Endometrial microvascular endothelial cells (primary cell): ENCODE measurements around the gene COL9A3. TPM values are rescaled to one million over a fixed set of nuclear protein-coding genes. Genes with fewer than 3 reads are reported as not detected.

Experiments used
- in situ Hi-C: cut with HindIII; loops from 2 replicates; pipeline ENCODE4 v1.10.0; 2017; ENCODE audit warnings: low sequenced_read_pairs, low pct_unique_long_range_greater_than_20kb; ENCODE audit errors: inconsistent ontology term
- total RNA-seq: library from RNA; depleted of rRNA; stranded (reverse); fragments of >200 nt; gene quantifications from one replicate; pipeline ENCODE4 v1.2.3, GENCODE V29; 2015; ENCODE audit errors: inconsistent ontology term

Gene COL9A3
- total RNA-seq, 1 donor from 2014 or later, result not detected

DNA sequence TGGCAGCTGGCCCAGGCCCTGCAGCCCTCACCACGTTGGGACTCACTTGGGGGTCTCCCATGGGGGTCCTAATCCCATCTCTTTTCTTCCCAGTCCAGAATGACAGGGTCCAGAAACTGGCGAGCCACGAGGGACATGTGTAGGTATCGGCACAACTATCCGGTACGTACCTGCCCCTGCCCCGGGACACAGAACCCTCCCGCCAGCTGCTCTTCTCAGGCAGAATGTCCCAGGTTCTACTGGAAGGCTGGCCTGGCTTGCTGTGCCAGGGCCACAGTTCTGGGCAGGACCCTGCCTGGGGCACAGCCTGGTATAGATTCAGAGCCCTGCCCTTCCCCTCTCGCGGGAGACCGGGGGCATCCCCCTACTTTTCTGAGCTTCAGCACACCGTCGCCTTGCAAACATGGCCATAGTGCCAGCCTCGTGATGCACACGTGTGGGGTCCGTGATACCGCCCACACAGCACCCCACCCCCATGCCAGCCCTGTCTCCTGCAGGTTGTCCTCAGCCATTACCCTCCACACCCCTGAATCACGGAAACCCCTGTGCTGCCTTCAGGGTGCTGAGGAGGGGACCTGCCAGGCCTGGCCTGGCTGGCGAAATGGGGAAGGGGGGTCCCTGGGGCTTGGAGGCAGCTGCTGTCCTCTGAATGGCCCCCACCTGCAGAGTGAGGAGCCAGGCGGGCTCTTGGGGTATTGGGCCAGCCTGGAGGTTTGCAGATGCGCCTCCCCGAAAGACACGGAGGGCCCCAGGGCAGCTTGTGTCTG is 9.2 kb upstream of the COL9A3 start:
- in situ Hi-C loops, result no loop called here

DNA sequence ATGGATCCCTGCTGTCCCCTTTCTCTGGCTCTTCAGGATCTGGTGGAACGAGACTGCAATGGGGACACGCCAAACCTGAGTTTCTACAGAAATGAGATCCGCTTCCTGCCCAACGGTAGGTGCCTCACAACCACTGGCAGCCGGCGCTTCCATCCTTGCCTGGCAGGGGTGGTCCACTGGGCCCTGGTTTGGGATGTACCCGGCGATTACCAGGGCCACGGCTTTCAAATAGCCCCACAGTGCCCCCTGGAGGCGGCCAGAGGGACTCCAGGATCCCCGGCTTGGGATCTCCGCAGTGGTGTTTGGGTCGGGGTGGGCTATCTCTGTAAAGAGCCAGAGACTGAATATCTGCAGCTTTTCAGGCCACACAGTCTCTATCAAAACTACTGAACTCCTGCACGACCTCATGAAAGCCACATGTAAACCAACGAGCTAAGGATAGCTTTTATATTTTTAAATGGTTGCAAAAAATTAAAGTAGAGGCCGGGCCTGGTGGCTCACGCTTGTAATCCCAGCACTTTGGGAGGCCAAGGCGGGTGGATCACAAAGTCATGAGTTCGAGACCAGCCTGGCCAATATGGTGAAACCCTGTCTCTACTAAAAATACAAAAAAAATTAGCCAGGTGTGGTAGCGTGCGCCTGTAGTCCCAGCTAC is 8.5 kb upstream of the COL9A3 start:
- in situ Hi-C loops, result no loop called here

DNA sequence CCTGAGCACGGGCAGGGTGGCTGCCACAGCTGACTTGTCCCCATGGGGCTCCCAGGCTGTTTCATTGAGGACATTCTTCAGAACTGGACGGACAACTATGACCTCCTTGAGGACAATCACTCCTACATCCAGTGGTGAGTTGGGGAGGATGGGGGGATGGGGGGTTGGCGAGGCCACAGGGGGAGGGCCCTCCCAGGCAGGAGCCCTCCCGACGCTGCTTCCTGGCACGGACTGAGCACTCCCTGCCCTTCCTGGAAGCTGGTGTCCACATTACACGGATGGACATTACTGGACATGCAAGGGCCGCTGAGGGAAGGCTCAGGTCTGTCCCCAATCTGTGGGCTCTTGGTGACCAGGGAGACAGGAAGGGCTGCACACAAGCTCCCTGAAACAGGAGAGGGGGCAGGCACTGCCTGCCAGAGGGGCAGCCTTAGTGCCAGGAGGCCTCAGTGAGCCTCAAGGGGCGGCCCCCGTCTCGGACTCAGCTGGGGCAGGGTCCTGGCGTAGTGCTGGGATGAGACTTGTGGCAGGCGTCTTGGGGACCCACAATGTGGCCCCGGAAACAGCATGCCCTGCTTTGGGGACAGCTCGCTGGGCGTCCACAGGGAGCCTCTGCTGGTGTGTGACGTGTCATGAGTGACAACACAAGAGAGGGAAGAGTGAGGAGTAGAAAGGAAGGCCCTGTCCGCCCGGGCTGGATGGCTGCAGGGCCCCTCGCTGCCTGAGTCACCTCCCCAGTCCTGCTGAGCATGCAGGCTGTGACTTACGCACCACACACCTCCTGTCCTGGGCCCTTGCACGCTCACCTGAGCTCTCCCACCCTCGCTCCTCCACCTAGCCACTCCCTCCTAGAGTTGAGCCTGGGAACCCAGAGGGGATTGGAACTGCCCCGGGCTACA is 7.1 kb upstream of the COL9A3 start:
- in situ Hi-C loops, result no loop called here

DNA sequence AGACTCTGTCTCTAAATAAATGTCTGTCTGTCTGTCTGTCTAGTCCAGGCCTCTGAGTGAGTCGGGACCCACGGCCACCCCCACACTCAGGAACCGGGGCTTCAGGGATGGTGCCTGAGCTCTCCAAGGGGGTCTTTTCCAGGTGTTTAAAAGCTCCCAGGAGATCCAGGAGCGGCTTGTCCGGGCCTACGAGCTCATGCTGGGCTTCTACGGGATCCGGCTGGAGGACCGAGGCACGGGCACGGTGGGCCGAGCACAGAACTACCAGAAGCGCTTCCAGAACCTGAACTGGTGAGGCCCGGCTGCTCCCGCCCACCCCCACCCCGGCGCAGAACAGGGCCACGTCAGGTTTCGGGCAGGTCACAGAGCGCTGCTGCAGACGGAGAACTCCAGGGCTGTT is 5.5 kb upstream of the COL9A3 start:
- in situ Hi-C loops, result no loop called here

DNA sequence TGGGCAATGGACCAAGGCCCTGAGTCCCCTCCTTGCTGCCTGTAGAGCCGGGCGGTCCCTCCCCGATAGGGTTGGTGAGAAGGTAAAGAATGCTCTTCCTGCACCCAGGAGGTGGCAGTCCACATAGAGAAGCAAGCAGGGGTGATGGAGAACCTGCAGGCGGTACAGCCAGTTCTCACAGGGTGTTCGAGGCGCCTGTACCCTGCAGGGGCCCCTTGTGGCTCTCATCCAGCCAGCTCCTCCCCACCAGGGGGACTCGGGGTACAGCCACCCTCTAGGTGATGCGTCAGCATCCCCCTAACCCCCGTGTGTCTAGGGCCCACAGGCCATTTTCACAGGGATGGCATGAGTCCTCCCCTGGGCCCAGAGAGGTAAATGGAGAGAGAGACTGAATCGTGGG is 5.1 kb upstream of the COL9A3 start:
- in situ Hi-C loops, result no loop called here

DNA sequence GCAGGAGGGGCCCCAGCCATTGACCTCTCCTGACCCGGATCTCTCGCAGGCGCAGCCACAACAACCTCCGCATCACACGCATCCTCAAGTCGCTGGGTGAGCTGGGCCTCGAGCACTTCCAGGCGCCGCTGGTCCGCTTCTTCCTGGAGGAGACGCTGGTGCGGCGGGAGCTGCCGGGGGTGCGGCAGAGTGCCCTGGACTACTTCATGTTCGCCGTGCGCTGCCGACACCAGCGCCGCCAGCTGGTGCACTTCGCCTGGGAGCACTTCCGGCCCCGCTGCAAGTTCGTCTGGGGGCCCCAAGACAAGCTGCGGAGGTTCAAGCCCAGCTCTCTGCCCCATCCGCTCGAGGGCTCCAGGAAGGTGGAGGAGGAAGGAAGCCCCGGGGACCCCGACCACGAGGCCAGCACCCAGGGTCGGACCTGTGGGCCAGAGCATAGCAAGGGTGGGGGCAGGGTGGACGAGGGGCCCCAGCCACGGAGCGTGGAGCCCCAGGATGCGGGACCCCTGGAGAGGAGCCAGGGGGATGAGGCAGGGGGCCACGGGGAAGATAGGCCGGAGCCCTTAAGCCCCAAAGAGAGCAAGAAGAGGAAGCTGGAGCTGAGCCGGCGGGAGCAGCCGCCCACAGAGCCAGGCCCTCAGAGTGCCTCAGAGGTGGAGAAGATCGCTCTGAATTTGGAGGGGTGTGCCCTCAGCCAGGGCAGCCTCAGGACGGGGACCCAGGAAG is 4.5 kb upstream of the COL9A3 start:
- in situ Hi-C loops, result no loop called here

DNA sequence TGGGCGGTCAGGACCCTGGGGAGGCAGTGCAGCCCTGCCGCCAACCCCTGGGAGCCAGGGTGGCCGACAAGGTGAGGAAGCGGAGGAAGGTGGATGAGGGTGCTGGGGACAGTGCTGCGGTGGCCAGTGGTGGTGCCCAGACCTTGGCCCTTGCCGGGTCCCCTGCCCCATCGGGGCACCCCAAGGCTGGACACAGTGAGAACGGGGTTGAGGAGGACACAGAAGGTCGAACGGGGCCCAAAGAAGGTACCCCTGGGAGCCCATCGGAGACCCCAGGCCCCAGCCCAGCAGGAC is 4.0 kb upstream of the COL9A3 start:
- in situ Hi-C loops, result no loop called here

DNA sequence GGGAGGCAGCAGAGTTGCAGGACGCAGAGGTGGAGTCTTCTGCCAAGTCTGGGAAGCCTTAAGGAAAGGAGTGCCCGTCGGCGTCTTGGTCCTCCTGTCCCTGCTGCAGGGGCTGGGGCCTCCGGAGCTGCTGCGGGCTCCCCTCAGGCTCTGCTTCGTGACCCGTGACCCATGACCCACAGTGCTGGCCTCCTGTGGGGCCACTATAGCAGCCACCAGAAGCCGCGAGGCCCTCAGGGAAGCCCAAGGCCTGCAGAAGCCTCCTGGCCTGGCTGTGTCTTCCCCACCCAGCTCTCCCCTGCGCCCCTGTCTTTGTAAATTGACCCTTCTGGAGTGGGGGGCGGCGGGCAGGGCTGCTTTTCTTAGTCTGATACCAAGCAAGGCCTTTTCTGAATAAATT is 3.3 kb upstream of the COL9A3 start:
- in situ Hi-C loops, result no loop called here

DNA sequence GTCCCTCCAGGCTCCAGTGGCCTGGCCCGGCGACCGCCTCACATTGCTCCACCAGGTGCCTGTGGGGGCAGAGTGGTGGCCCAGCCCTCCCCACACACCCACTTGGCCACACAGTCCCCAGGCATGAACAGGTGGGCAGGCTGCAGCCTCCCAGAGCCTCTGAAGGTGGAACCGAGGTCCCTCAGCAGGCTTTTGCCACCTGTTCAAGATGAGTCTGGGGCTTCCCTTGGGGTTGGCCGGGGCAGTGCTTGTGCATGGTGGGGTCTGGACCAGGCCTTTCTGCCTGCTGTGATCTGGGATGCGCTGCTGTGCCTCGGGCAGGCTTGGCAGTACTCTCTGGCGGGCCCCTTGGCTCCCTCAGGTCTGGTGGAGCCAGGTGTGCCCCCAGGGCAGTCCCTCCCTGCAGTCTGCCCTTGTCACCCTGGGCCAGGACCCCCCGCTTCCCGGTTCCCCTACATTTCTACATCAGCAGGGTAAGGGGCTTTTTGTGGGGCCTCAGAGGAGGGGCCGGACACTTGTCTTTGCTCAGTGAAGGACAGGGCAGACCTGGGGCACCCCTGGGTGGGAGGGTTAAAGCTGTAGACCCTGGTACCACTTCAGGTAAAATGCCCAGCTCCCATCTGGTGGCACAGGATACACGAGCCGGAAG is 2.7 kb upstream of the COL9A3 start:
- in situ Hi-C loops, result no loop called here

DNA sequence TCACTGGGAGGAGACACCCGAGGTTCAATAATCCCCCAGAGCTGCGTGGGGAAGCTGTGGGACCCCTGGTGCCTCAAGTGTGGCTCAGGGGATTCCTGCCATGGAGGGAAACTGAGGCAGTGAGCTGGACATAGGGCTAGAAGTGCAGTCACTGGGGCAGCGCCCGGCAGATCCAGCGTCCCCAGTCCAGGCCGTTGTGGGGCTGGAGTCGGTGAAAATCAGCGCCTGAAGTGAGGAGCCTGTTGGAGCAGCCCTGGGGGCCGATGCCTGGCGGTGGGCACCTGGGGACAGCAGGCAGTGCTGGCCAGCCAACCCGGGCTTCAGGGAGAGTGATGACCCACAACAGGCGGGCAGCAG is 2.2 kb upstream of the COL9A3 start:
- in situ Hi-C loops, result no loop called here

DNA sequence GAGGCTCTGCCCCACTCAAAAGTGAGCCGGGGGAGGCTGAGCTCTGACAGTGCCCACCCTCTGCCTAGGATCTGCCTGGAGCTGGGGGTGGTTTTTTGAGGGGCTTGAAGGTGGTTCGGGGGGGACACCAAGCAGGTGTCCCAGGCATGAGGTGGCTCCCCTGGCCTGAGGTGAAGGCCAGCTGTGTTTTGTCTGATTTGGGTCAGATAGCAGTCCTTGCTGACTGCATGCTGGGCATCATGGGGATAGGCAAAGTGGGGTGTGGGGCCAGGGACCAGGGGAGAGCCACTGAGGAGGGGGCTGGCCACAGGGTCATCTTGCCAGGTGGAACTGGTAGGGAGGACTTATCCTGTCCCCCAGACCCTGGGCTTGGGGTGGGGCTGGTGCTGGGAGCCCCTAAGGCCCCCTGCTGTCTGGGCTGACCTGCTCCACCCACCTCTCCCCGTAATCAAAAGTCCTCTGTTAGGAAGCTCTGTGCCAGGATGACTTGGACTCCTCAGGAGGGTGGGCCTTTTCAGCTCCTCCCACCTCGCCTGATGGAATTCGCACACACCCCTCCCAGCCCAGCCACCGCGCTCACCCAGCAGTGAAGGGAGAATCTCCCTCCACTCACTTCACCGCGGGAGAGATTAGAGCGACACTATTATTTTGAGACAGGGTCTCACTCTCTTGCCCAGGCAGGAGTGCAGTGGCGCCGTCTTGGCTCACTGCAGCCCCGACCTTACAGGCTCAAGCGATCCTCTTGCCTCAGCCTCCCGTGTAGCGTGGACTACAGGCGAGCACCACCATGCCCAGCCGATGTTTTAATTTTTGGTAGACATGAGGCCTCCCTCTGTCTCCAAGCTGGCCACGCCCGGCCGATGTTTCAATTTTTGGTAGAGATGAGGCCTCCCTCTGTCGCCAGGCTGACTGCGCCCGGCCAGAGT is 1.5 kb upstream of the COL9A3 start:
- in situ Hi-C loops, result no loop called here

DNA sequence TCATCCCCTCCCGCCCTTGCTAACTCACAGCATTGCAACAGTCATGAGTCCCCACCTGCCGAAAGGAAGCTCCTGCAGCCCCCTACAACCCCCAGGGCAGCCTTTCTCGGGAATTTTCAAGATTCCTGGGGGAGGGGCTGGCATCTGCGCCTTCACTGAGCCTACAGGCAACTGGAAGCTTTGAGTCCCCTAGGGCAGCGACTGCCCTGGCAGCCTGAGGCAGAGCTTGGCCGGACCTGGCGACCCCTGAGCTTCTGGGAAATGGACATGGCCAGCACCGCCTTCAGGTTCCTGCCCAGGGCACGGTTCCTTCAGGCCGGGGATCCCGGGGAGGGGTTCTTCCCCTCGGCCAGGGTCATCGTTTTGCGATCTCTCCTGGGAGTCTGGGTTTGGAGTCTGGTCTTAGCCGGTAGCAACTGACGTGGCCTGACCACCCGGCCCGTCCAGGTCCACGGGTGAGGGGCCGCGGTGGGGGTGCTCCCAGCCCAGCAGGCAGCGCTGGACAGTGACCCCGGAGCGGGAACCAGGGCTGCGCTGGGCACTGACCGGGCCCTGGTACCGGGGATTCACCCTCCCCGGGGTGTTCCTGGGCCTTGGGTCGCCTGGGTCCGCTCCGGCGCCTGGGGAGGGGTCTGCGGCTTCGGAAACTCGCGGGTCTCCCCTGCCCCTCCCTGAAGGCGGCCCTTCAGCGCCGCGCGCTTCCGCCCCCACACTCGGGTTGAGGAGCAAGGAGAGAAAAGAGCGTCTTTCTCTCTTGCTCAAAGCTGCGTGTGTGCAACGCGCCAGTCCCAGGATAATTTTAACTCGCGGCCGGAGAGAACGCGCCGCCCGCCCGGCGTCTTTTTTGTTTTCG is 593 bp upstream of the COL9A3 start:
- in situ Hi-C loops, result no loop called here

DNA sequence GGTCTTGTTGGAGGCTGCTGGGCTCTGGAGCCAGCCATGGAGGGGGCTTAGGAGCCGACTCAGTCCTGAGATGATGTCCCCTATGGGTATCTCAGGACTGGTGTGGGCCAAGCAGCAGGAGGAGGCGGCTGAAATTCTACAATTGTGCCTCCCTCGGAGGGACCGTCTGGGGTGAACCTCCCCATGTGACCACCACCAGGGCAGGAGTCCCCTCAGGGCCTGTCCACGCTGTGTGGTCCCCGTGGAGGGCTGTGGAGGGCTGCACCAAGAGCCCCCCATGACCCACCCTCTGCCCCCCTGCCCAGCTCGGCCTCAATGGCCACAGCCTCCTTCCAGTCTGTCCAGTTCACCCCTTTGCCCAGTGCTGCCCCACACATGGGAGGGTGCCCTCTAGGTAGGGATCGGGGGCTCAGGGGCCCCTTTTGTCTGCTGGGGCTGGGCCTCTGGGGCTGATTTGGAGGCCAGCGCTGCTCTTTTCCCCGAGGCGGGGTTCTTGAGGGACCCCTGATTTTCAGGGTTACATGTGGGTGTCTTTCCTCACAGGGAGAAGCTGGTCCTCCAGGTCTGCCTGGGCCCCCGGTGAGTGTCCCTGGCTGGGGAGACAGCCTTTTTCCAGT is 1.2 kb downstream of the COL9A3 start:
- in situ Hi-C loops, result no loop called here

DNA sequence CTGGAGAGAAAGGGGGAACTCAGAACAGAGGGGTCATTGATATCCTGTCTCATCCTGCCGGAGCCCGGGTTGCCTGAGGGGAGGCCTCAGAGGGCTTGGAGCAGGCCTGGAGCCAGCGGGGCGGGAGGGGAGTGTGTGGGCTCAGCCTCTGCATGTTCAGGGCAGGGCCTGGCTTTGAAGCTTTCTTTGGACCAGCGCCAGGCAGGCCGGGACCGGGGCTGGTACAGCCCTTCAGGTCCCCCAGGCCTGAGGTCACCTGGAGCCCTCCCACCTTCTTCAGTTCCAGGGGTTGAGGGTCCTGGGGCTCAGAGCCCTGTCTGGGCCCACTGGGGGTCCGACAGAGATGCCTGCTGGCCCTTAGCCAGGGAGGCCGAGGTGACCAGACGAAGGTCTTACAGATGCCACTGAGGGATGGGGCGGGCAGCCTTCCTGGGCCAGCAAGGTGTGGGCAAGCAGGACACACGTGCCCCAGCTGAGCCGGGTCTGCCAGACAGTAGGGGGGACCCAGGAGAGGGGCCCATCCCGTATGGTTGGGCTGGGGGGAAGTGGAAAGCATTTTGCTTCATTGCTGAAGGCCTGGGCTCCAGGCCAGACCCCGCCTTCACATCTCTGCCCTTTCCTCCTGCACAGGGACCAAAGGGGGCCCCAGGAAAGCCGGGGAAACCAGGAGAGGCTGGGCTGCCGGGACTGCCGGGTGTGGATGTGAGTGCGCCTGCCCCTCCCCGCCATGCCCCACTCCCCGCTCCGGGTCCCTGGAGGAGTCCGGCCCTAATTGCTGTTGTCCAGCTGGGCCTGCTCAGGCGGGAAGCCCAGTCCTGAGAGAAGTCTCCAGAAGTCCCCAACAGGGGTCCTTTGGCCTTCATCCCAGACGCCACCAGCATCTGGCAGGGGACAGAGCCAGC is 2.0 kb downstream of the COL9A3 start:
- in situ Hi-C loops, result no loop called here

DNA sequence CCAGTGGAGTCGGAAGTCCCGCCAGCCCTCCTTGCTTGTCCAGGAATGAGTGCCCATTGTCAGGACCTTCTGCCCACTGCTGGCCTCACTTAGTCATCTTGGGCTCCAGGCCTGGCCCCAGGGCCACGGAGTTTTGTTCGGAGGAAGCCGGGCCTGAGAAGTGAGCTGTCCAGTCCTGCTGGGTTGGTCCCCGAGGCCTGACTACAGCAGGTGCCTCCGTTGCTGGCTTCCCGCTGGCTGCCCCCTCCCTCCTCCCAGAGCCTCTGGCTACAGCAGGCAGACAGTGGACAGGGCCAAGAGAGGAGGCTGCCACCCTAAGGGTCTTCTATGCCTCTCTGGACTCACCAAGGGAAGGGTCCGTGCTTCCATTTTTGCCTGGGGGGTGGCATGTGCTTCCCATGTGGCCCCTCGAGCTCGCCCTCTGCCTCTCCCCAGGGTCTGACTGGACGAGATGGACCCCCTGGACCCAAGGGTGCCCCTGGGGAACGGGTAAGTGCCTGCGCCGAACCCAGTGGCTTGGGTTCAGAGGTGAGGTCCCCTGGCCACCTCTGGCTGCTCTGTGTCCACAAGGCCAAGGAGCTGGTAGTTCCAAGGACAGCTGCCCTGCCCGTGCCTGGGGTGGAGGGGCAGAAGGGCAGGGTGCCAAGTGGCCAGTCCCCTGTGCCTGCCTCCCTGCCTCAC is 2.8 kb downstream of the COL9A3 start:
- in situ Hi-C loops, result no loop called here
